ENCODE measurements around the gene CLEC20A.

Gene CLEC20A

DNA sequence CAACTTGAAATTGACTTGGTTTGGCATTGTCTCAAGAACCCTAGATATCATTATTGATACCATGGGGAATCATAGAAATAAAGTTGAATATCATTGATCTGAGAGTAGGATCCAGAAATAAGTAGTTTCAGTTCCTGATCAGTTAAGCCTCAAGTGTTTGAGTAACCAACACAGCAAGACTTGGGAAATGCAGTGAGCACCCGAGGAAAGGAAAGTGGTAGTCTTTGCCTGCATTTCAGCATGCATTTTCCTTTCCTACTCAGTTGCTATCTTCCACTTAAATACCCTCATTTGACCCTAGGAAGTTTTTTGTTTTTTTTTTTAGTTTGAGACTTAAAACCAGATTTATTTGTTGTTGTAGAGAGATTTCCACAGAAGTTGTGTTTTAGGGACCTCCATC, 18.9 kb downstream of the CLEC20A start:
- no peak for DNase-seq (ENCODE audit: low read depth in 1 of 2, low spot score in 1 of 2)

DNA sequence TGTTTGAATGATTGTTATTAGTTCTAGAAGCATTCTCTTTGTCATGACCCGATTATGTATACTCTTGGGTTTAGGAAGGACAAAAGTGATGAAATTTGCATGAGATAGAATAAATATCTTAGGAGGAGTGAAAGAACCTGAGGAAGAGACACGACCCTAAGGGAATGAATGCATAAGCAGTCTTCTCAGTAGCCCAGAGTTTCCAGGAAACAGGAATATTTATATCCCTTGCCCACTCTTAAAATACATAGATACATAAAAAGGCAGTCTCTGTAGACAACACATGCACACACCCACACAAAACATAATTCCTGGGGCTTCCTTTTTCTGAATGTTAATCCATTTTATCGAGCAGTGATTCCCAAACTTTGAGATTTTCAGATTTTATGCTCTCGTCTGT, 19.4 kb downstream of the CLEC20A start:
- no peak for DNase-seq (ENCODE audit: low read depth in 1 of 2, low spot score in 1 of 2)

DNA sequence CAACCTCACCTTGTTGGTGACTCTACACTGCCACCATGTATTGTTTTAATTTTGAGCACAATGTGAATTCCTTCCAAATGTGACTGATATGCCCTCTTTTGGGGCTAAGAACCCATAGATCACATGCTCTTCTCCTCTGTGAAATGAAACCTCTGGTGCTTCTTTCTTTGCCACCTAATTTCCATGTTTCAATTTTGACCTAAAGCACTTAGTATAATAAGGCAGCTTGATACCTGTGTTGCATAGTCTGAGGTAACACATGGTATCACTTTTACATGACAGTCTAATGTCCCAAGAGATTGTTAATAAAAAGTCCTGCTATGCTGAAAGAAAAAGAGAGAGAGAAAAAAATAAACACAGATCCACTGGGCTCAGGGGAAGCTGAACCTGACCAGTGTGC, 24.2 kb downstream of the CLEC20A start:
- DNase-seq (ENCODE audit: low read depth in 1 of 2, low spot score in 1 of 2): no peak

DNA sequence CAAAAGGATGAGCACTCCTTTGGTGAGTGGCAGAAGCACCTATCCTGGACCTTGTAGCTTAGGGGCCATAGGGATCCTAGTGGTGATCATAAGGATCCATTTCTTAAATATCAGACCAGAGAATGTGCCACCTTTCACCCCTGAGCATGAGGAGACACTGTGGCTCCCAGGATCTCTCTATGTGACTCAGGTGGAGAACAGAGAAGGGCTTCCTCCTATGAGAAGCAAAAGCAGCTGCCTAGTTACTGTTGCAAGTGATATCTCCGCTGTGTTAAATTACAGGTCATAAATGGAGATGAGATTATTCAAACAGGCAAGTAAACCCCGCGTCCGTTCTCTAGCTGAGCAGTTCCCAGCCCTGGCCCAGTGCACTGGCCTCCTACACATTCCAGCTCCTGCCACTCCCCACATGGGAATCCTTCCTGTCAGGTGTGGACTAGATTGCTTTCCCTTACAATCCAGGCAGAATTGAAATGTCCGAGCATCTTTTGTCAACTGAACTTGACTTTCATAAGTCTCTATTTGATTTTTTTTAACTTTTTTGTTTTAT, 26.3 kb downstream of the CLEC20A start:
- DNase-seq (ENCODE audit: low read depth in 1 of 2, low spot score in 1 of 2): no peak

DNA sequence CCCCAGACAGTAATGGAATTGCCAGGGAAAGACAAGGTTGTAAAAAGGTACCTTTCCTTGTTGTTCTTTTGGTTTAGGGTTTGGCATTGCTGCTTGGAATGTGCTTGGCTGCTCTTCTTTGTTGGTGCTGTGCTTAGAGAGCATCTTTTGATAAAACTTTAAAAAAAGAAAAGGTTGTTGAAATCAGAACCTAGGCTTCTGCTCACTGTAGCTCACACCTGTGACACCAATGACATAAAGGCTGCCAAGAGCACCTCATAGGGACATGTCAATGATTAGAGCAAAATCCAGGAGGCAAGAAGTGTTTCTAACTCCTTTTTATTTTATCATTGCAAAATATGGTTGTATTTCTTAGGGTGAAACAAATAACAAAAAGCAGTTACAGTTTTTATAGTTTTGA, 28.9 kb downstream of the CLEC20A start:
- DNase-seq (ENCODE audit: low read depth in 1 of 2, low spot score in 1 of 2): no peak

DNA sequence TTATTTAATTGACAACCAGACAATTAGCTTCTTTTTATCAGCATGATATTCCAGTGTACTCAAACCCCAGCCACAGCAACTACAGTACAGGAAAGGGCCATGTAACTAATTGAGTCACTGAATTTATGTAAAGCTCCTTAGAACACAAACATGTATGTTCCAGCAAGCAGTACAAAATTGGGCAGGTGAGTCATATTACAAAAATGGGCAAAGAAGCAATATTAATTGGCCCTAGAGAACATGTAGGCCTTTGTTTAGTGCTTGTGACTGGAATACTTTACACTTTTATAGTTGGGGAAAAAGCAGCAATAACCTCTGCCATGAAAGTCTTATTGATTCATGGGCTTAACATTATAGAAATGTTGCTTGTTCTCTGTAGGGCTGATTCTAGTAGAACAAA, 31.8 kb downstream of the CLEC20A start:
- no peak for DNase-seq (ENCODE audit: low read depth in 1 of 2, low spot score in 1 of 2)

DNA sequence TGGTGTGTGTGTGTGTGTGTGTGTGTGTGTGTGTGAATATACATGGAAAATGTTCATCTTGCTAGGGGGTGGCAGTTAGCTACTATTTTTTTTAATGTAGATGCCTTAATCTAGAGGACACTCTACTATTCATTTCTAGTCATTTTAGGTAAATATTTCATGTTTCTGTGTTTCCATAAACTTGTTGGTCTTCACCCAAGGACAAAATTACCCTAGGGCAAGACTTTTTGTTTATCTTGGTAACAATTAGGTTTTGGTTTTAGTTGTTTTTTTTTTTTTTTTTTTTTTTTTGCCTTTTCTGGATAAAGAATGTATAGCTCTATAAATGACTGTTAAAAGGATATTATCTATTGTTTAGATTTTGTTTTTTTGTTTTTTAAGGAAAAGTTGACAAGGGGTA, 32.2 kb downstream of the CLEC20A start:
- no peak for DNase-seq (ENCODE audit: low read depth in 1 of 2, low spot score in 1 of 2)

DNA sequence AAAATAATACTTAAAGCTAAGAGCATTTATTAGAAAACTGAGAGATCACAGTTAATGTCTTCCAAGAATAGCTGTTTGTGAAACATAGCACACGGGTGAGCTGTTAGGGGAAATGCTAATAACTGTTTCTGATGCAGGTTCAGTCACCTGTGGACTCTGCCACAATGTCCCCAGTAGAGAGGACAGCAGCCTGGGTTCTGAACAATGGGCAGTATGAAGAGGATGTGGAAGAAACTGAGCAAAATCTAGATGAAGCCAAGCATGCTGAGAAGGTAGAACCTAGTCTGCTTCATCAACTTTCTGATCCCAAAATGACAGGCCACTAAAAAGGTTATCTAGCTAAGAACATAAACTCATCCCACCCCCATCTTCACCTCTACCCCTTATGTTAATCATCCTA, 32.6 kb downstream of the CLEC20A start:
- DNase-seq (ENCODE audit: low read depth in 1 of 2, low spot score in 1 of 2): no peak

DNA sequence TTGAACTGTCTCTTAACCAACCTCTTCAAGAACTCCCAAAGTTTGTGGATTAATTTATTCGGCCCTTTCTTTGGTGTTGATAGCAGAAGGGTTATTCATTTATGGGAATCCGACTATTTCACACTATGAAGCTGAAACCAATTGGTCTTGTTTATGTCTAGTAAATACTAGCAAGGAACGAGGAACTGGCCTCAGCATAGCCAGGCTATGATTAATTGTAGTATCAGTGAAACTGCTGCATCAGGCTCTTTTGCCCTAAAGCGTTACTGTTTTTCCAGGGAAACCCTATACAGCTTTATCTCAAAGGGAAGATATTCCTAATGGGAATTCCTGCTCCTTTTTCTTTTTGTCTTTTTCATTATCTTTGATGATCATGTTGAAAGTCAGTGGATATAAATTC, 35.1 kb downstream of the CLEC20A start:
- DNase-seq (ENCODE audit: low read depth in 1 of 2, low spot score in 1 of 2): no peak

DNA sequence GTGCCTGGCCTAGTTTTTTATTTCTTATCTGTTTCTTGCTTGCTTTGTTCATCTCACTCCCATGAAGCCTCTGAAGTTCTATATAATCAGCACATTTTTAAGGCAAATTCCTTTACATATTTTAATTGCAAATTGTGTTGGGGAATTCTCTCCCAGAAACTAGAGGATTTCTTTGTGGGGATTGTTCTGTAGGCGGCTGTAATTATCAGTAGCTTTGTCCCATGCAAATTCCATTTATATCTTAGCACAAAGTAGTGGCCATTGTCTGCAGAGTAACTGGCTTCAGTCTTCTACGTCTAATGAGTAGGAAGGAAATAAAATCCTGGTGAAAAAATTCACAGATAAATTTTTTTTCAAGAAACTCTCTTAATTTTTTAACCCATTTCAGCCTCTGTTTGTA, 35.7 kb downstream of the CLEC20A start:
- DNase-seq (ENCODE audit: low read depth in 1 of 2, low spot score in 1 of 2): no peak

DNA sequence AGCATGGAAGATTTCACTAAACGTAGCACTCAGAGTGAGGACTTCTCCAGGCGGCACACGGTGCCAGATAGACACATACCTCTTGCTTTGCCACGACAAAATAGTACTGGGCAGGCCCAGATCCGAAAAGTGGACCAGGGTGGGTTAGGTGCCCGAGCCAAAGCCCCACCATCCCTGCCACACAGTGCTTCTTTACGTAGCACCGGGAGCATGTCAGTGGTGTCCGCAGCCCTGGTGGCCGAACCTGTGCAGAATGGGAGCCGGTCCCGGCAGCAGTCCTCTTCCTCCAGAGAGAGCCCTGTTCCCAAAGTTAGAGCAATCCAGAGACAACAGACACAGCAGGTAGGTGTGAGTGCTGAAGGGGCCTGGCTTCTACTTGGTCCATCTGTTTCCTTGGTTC, 38.6 kb downstream of the CLEC20A start:
- DNase-seq (ENCODE audit: low read depth in 1 of 2, low spot score in 1 of 2): no peak

DNA sequence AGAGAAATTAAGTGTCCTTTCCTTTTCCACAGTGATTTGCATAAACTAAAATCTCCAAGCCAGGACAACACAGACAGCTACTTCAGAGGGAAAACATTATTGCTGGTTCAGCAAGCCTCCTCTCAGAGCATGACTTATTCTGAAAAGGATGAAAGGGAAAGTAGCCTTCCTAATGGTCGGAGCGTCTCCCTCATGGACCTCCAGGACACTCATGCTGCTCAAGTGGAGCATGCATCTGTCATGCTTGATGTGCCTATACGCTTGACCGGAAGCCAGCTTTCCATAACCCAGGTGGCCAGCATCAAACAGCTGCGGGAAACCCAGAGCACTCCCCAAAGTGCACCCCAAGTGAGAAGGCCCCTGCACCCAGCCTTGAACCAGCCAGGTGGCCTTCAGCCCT, 39.1 kb downstream of the CLEC20A start:
- no peak for DNase-seq (ENCODE audit: low read depth in 1 of 2, low spot score in 1 of 2)

DNA sequence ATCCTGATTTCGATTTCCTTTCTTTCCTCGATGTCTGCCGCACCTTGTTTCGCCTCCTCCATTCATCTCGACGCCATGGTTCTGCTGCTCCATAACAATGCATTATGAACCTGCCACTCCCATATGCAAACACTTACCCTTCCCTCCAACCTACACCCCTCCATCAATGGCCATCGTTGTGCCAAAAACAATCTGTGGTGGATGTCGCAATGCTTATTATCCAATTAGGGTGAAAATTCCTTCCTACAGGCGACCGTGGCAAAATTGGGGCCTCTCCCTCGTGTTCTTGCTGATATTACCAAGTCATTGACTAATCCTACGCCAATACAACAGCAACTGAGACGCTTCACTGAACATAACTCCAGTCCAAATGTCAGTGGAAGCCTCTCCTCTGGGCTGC, 40.3 kb downstream of the CLEC20A start:
- no peak for DNase-seq (ENCODE audit: low read depth in 1 of 2, low spot score in 1 of 2)

DNA sequence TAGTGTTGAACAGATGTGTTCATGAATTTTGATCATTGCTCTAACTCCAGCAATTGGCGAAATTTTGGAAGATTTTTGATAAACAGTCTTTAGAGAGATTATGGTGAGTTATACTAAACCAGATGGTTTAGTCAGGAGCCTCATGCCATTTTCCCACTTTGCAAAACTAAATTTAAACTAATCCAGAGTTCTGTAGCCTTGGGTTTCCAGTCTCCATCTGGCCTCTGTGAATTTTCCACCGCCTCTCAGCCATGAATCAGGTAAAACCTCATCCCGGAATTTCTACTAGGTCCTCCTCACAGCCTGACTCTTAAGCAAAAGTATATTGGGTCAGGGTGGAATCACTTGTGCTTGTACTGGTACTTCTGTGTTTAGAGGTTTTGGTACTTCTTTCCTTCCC, 44.8 kb downstream of the CLEC20A start:
- no peak for DNase-seq (ENCODE audit: low read depth in 1 of 2, low spot score in 1 of 2)

DNA sequence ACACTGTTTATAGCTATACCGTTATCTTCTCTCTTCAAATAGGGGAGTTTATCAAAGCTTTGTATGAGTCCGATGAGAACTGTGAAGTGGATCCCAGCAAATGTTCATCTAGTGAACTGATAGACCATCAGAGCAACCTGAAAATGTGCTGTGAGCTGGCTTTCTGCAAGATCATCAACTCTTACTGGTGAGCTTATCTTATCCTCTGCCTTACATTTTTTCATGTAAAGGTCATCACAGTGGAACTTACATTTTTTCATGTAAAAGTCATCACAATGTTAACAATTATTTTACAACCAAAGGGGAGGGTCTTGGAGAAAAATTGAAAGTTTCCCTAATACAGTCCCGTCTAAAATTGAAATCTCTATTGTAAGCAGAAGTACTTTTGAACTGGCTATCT, 45.2 kb downstream of the CLEC20A start:
- no peak for DNase-seq (ENCODE audit: low read depth in 1 of 2, low spot score in 1 of 2)

DNA sequence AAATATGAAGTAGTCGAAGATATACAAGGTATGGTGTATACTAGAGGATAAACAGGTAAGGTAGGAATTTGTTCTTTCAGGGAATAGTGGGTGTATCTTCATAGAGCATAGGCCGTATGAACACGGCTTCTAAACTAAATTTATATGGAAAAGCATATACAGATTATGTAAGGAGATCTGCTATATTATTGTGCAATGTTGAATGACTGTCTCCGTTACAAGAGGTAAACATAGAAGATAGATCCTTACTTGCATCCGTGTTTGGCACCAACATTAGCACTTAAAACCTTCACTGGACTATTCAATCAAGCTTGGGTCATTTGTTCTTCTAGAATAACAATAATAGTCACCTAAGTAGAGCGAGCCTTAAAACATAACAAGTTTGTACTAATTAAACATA, 45.9 kb downstream of the CLEC20A start:
- no peak for DNase-seq (ENCODE audit: low read depth in 1 of 2, low spot score in 1 of 2)

DNA sequence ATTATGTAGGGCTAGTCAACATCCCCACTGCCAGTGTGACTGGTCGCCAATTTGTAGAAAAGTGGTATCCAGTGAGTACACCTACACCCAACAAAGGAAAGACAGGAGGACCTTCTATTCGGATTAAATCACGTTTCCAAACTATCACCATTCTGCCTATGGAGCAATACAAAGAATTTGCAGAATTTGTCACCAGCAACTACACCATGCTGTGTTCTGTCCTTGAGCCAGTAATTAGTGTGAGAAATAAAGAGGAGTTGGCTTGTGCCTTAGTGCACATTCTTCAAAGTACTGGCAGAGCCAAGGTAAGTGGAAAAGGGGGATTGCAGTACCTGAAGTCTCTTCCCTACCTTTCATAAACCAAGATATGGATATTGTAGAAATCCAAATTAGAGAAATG, 53.8 kb downstream of the CLEC20A start:
- DNase-seq (ENCODE audit: low read depth in 1 of 2, low spot score in 1 of 2): no peak

DNA sequence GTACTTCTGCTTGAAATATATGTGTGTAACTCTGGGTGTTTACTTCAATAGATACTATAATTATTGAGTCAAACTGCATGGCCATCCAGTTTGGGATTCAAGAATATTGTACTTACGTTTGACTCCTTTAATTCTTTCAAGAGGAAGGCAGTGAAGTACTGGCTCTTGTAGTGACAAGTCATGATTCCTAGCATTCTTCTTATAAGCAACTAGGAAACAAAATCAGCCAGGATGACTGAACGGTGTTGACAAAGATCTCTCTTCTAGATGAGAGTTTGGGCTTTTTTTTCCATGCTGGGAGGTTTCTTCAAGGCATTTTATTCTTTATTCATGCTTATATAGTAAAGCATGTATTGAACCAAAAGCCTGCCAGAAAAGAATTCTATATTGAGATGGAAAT, 58.3 kb downstream of the CLEC20A start:
- DNase-seq (ENCODE audit: low read depth in 1 of 2, low spot score in 1 of 2): no peak

DNA sequence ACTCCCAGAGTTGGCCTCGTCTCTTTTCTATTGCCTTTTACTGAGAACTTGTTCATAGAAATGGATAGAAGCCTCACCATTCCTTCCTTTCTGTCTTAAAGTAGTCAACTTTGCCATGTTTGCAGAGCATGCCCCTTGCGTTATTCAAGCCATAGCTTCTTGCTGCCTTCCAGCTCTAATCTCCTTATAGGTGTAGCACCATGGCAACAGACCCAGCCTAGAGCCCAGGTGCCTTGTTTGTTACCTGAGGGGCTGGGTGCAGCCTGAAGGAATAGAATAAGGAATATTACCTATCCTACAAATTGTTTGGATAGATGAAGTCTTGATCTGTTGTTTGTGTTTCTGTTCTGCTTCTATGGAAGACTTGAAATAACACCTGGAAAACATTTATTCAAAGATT, 59.9 kb downstream of the CLEC20A start:
- DNase-seq (ENCODE audit: low read depth in 1 of 2, low spot score in 1 of 2): no peak

DNA sequence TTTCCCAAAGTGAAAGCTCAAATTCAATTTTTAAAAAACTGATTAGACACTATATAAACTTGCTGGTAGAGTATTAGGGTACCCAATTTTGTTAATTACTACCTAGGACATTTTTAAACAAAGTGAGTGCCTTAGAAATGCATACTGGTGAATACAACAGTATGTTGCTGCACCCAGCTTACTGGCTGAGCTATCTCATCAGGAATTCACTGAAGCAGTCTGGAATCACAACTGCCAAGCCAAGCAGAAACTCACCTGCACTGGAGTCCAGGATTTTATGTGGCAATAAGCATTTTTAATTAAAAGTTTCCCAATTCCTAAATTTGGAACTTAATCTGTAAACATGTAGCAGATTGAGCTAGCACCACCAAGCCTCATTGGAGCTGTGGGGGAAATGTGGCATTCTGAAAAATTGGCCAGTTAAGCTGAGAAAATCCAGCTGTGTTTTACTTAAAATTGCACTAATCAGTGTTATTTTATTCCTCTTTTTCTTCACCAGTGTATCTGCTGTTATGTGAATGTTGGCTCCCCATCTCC, 61.8 kb downstream of the CLEC20A start:
- no peak for DNase-seq (ENCODE audit: low read depth in 1 of 2, low spot score in 1 of 2)

DNA sequence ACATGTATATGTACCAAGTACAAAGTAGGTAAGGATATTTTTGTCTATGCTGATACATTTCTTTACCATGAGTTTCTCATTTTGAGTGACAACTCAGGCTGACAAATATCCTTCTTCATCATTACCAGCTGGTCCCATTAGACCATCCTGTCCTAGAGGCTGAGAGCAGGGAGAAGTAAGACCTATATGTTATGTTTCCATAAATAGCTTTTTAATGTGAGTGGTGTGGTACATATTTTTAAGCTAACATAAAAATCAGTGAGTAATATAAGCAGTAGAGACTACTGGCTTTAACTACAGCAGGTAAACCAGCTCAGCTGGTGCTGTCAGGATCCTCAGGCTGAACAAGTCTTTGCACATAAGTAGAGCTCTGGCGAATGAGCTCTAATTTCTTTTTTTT, 62.4 kb downstream of the CLEC20A start:
- DNase-seq (ENCODE audit: low read depth in 1 of 2, low spot score in 1 of 2): no peak

Measured in stimulated activated CD4-positive, alpha-beta T cell treated with anti-CD3 and anti-CD28 coated beads, Interleukin-15, amount 100 ng/mL, for 1 hour (primary cell).